Skeletal muscle cell (primary cell): ENCODE data around the gene ST3GAL4.

Experiments used
- DNase-seq: peaks from one replicate; pipeline ENCODE4 v3.0.0-alpha.2; 2010; ENCODE audit warnings: low read depth
- H3K4me3 ChIP-seq: 2 replicates; pipeline ENCODE4 v1.5.1; 2011; ENCODE audit warnings: low read depth, mild to moderate bottlenecking, control low read depth, low read length, moderate library complexity

Gene ST3GAL4

DNA sequence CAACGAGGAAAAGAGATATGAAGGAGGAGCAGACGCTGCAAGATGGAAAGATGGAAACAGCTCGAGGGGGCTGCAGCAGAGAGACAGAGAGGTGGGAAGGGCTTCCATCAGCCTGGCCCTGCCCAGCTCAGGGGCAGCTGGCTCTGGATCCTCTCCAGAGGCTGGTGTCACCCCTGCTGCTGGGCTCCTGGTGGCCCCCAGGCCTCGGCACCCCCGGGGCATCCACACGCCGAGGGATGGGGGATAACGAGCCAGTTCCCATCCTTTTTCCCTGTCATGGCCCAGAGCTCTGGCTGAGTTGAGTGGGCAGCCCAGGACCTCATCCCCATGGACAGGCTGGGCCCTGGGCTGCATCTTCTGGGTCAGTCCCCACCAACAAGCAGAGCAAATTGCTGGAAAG is 102.3 kb downstream of the ST3GAL4 start:
- H3K4me3 ChIP-seq, result no peak overlapping the region
- DNase-seq, result no peak

DNA sequence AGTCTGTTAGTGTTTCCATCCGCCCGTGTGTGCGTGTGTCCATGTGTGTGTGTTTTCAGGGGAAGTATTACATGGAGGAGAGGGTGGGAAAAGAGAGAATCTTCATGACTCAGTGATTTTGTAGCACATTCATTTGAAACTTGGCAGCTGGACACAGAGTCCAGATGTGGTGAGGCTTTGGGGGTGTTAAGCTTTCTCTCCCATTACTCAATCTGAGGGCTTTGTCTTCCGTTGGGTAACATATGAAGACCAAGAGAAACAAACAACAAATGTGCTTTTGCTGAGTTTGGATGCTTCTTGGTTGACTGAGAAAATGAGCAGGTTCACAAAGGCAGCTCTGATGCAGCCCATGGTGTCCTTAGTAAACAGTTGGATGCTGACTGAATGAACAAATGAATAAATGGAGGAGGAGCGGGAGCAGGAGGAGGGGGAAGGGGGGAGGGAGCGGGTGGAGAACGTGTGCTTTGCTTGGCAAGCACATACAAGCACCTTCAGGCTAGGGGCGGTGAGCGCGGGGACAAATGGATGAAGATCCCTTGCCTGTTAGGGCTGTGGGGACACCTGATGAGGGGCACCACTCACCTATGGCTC is 104.3 kb downstream of the ST3GAL4 start:
- no peak overlapping the region for H3K4me3 ChIP-seq
- DNase-seq, result peak; percentile 87

DNA sequence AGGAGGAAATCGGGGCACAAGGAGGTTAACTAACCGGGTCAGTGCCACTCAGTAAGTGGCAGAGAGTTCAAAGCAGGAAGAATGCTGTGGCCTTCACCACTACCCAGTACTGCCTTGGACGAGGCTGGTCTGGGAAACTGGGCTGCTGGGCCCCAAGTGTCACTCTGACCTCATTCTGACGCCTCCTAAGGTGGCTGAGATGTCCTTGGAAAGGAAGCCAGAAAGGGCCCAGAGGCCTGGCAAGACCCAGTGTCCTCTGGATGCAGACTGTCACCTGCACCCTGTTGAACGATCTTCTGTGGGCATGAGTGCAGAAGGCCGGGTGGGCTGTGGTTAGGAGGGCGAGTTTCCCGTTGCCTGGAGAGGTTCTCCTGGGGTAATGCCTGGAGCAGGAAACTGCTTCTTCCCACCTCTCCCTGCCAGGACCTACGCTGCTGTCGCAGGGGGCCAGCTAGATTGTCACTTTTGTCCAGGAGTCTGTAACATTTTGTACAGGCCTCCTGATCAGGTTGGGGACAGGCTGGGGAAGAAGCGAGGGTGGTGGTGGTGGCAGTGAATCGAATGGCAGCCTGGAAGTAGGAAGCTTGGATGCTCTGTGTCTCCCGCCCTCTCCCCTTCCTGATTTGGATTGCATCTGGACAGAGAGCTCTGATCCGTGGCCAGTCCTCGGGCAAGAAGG is 105.1 kb downstream of the ST3GAL4 start:
- no peak overlapping the region for H3K4me3 ChIP-seq
- no peak for DNase-seq

DNA sequence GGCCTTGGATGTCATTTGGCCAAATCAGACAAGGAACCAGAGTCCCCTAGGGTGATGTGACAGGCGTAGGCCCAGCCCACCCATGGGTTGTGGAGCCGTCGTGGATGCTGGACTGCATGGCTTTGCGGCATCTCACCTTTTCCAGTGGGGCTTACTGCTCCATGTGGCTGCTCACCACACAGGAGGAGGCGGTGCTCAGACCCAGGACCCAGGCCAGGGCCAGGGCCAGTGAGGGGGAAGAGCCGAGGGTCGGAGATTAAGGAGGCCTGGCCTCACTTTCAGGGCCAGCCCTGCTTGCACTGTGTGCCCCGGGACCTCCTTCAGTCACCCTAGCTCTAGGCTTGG is 105.6 kb downstream of the ST3GAL4 start:
- no peak overlapping the region for H3K4me3 ChIP-seq
- DNase-seq, result no peak

DNA sequence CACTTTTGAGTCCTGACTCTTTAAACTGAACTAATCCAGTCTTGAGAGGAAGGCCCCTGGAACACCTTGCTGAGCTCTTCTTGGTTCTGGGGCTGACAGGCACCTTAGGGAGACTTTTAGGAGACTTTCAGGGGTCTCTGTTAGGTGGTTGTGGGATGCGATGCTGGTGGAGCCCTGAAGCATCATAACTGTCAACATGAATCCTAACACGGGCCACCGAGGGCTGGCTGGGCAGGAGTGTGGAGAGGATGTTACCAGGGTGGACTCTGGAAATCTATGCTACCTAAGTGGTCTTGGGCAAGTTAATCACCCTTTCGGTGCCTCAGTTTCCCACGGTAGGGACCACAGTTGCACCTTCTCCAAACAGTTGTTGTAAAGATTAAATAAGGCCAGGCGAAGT is 106.5 kb downstream of the ST3GAL4 start:
- no peak overlapping the region for H3K4me3 ChIP-seq
- no peak for DNase-seq

- no peak overlapping the region for H3K4me3 ChIP-seq
- no peak for DNase-seq
Measured at GRCh38 chr11:126462422-126462821, 106.9 kb downstream of the ST3GAL4 start.
